ENCODE data around the gene CEP43. TPM values are rescaled to one million over a fixed set of nuclear protein-coding genes. Genes with fewer than 3 reads are reported as not detected.

The CEP43 gene
- total and polyA plus RNA-seq, 10 of the 15 experiments (the other 5 are each of a cell fraction or from before 2014, with no cell fraction given), result 7.7 to 49.9 (median 24.6) TPM

GRCh38 chr6:166950892-166951669, 48.1 kb upstream of the CEP43 start (continued):
- TF ChIP-seq ZNF687 (IDR thresholded peaks at IDR 0.05), result peak; percentile 74
- peak; percentile 62 for TF ChIP-seq RAD21 (IDR thresholded peaks at IDR 0.05; ENCODE audit: insufficient read depth, low read depth, low read length)
- peak; percentile 74 for TF ChIP-seq FOXK2 (IDR thresholded peaks at IDR 0.05)
- peak; percentile 41; the same call in 1 of the 2 replicates for TF ChIP-seq CBFB (IDR thresholded peaks at IDR 0.05; ENCODE audit: low read depth)
- peak; percentile 83 for TF ChIP-seq YY1 (IDR thresholded peaks at IDR 0.05; ENCODE audit: low read depth, low read length)
- TF ChIP-seq RUNX3 (IDR thresholded peaks at IDR 0.05; ENCODE audit: low read length), result peak; percentile 85
- TF ChIP-seq DPF2 (IDR thresholded peaks at IDR 0.05), result peak; percentile 47; the same call in 1 of the 2 replicates

- H2AFZ ChIP-seq (ENCODE audit: control insufficient read depth, low read depth, low read length), result no peak overlapping the region
- POLR2A ChIA-PET, result interaction anchor here (0.5 kb wide), 1 partner anchor 187 kb away, joined by 7 read pairs; no protein-coding TSS in a partner anchor
- H3K27me3 ChIP-seq (replicated peaks in 1 of 2; ENCODE audit: control insufficient read depth in 2 of 2, insufficient read depth in 2 of 2, low read length in 1 of 2), result no peaks in the 10 kb centered on the region
- ATAC-seq (no peak), FAIRE-seq (no peak), DNase-seq (ENCODE audit: low read depth, low spot score) (no peak)
- in situ Hi-C loops (cut with MboI), result no loop called here
- peaks cover 13 to 16% of the 10 kb centered on the region in 2 experiments for H3K36me3 ChIP-seq (ENCODE audit: control insufficient read depth in 2 of 2, insufficient read depth in 2 of 2, low read length in 1 of 2)
- TF ChIP-seq CTCF (IDR thresholded peaks at IDR 0.05 in 2 of 3, conservative IDR thresholded peaks at IDR 0.05 in 1 of 3; ENCODE audit: control insufficient read depth in 2 of 3, extremely low read depth in 1 of 3, insufficient read depth in 1 of 3, low read depth in 3 of 3, low read length in 3 of 3) (peak in 1 of 3 experiments; percentile 6; a peak in 1 of 6 replicates), RCOR1 (conservative IDR thresholded peaks at IDR 0.05; ENCODE audit: low read depth, low read length) (0 out of 2 replicates have a peak, but pooled peaks have one; percentile 13), GATAD2B (conservative IDR thresholded peaks at IDR 0.05; ENCODE audit: low read depth) (no peak)
- H3K9me3 ChIP-seq (replicated peaks; ENCODE audit: control insufficient read depth, insufficient read depth, low read length), result no peaks in the 10 kb centered on the region
- BruUV-seq (replicated peaks), result no TSS peak
- H3K27ac ChIP-seq (ENCODE audit: control insufficient read depth, insufficient read depth), result peak overlapping the region; percentile 96
- H4K20me1 ChIP-seq (ENCODE audit: control insufficient read depth, insufficient read depth), result no peaks in the 10 kb centered on the region
- peak overlapping the region; percentile 66 for H3K9ac ChIP-seq (ENCODE audit: control insufficient read depth, insufficient read depth, low read length)
- SMC1A ChIA-PET (ENCODE audit: uncharacterized antibody, unreplicated experiment), result interaction anchor here (0.6 to 6.3 kb wide), 12 partner anchors 15 to 190 kb away, joined by 3 to 85 read pairs (median 6); partner anchors contain the start of genes CCR6 and CEP43
- RAD21 ChIA-PET (ENCODE audit: unreplicated experiment), result interaction anchor here (1.1 to 8.0 kb wide), 10 partner anchors 37 to 189 kb away, joined by 3 to 79 read pairs (median 7); no protein-coding TSS in a partner anchor
- peaks cover 42% of the 10 kb centered on the region for H3K4me1 ChIP-seq (ENCODE audit: control insufficient read depth, insufficient read depth, low read length)
- peak overlapping the region; percentile 94 for H3K4me3 ChIP-seq
- intact Hi-C loops (cut with micrococcal nuclease; ENCODE audit: unreplicated experiment), result loop anchor here (1.0 to 10.0 kb wide), 8 partner anchors 37 to 201 kb away; partner anchors contain the start of genes CCR6 and CEP43
- 20% methylated on average over 3 of the region's 3 CpGs for WGBS (ENCODE audit: insufficient coverage, insufficient replicate concordance, low lambda C conversion rate, missing lambda C conversion rate)
- peak overlapping the region; percentile 99 for H3K4me2 ChIP-seq (ENCODE audit: control insufficient read depth, insufficient read depth)
- H3K79me2 ChIP-seq (ENCODE audit: control insufficient read depth, insufficient read depth, low read length), result peaks cover 71% of the 10 kb centered on the region
- CTCF ChIA-PET, result interaction anchor here (0.6 to 10.8 kb wide), 16 partner anchors 9 to 399 kb away, joined by 3 to 139 read pairs (median 6); partner anchors contain the start of genes CCR6 and CEP43
Measured at GRCh38 chr6:166951670-166952060, 47.5 kb upstream of the CEP43 start.
